Body of pancreas (tissue), 4 donors: ENCODE measurements around the gene ATG4A. TPM values are rescaled to one million over a fixed set of nuclear protein-coding genes. Genes with fewer than 3 reads are reported as not detected.

Source experiments
- ATAC-seq: fragments of 150-250 bp; one replicate; pipeline ENCODE4 v1.9.1; 2016
- DNase-seq, 4 donors: peaks; one replicate each; pipeline ENCODE4 v3.0.0-alpha.2; 2019
- H3K27ac ChIP-seq, 4 donors: fragments of 200-600 bp; sonication (generic); 1 replicate in 3 of 4; 2 replicates in 1 of 4; pipeline versions ENCODE4 v1.5.1 to v1.6.1; 2016 to 2019; ENCODE audit warnings: mild to moderate bottlenecking in 1 of 4, mixed read lengths in 1 of 4, moderate library complexity in 1 of 4
- H3K27me3 ChIP-seq, 2 donors: fragments of 200-600 bp; sonication (generic); one replicate each; pipeline ENCODE4 v1.6.0; 2016; ENCODE audit warnings: mild to moderate bottlenecking in 1 of 2
- H3K36me3 ChIP-seq, 2 donors: fragments of 200-600 bp; sonication (generic); replicated peaks in 1 of 2; 2 replicates each; pipeline ENCODE4 v1.5.1; 2016; ENCODE audit warnings: low read depth in 2 of 2; ENCODE audit not compliant: insufficient read depth in 1 of 2
- H3K4me1 ChIP-seq: fragments of 200-600 bp; sonication (generic); one replicate; pipeline ENCODE4 v1.6.0; 2016
- H3K4me3 ChIP-seq, 2 donors: fragments of 200-600 bp; sonication (generic); 1 replicate in 1 of 2; 2 replicates in 1 of 2; pipeline ENCODE4 v1.5.1; 2016 to 2019
- H3K9me3 ChIP-seq, 3 donors: fragments of 200-600 bp; sonication (generic); 1 replicate in 2 of 3; 2 replicates in 1 of 3; pipeline ENCODE4 v1.5.1; 2016
- CTCF ChIP-seq, 7 experiments: fragments of 450-650 bp in 4 of 7; fragments of 200-600 bp in 3 of 7; sonication (generic) in 3 of 7; IDR thresholded peaks; one replicate each; pipeline ENCODE4 v1.5.1; 2016 to 2019; ENCODE audit warnings: antibody characterized with exemption in 7 of 7
- POLR2A ChIP-seq, 3 donors: fragments of 450-650 bp; IDR thresholded peaks; one replicate each; pipeline ENCODE4 v1.6.1; 2016; ENCODE audit warnings: antibody characterized with exemption in 3 of 3, mild to moderate bottlenecking in 2 of 3
- WGBS, 2 donors: methylation state at CpG; one replicate each; pipeline ENCODE4 v1.1.5; 2017; 5-methylcytosine and 5-hydroxymethylcytosine counted together
- intact Hi-C: fragments of 100-400 bp; cut with DNase I; formaldehyde crosslinking; loops from one replicate; pipeline ENCODE4 v1.15.1; 2023
- total RNA-seq, 2 donors: library from RNA; depleted of rRNA; stranded (reverse); fragments of >200 nt; gene quantifications; one replicate each; pipeline ENCODE4 v1.1.0, GENCODE V29; 2016

ATG4A gene
- total RNA-seq, 2 donors from 2014 or later, result 11.2 to 31.6 TPM

- H3K36me3 ChIP-seq, result no peaks in the 10 kb centered on the region
- no peaks in the 10 kb centered on the region for H3K27me3 ChIP-seq
- TF ChIP-seq CTCF (IDR thresholded peaks at IDR 0.05) (no peak), POLR2A (IDR thresholded peaks at IDR 0.05) (no peak)
- H3K27ac ChIP-seq, result no peak overlapping the region
- DNase-seq (no peak), ATAC-seq (no peak)
- H3K4me1 ChIP-seq, result no peaks in the 10 kb centered on the region
- H3K4me3 ChIP-seq, result no peak overlapping the region
- intact Hi-C loops, result no loop called here
- no peaks in the 10 kb centered on the region for H3K9me3 ChIP-seq
- 78 to 90% methylated on average over 4 of the region's 4 CpGs for WGBS, 2 donors
Observed at GRCh38 chrX:108162265-108162664, 70.7 kb downstream of the ATG4A start.

GRCh38 chrX:108163333-108164082, 71.9 kb downstream of the ATG4A start:
- DNase-seq (no peak), ATAC-seq (no peak)
- intact Hi-C loops, result no loop called here
- 71 to 92% methylated on average over 7 of the region's 7 CpGs for WGBS, 2 donors
- H3K27me3 ChIP-seq, result no peaks in the 10 kb centered on the region
- TF ChIP-seq CTCF (IDR thresholded peaks at IDR 0.05) (no peak), POLR2A (IDR thresholded peaks at IDR 0.05) (no peak)
- no peaks in the 10 kb centered on the region for H3K4me1 ChIP-seq
- no peaks in the 10 kb centered on the region for H3K9me3 ChIP-seq
- no peak overlapping the region for H3K4me3 ChIP-seq
- no peak overlapping the region for H3K27ac ChIP-seq
- no peaks in the 10 kb centered on the region for H3K36me3 ChIP-seq

GRCh38 chrX:108165383-108166111, 74.0 kb downstream of the ATG4A start:
- intact Hi-C loops, result no loop called here
- 61 to 82% methylated on average over 5 to 7 of the region's 7 CpGs for WGBS, 2 donors

GRCh38 chrX:108167211-108167872, 75.8 kb downstream of the ATG4A start:
- Histone ChIP-seq H3K4me1 (no peaks in the 10 kb centered on the region), H3K27ac (no peak overlapping the region), H3K4me3 (no peak overlapping the region), H3K27me3 (no peaks in the 10 kb centered on the region), H3K9me3 (no peaks in the 10 kb centered on the region), H3K36me3 (no peaks in the 10 kb centered on the region)
- 69 to 80% methylated on average over 5 of the region's 5 CpGs for WGBS, 2 donors
- DNase-seq (no peak), ATAC-seq (no peak)
- intact Hi-C loops, result no loop called here
- no peak for TF ChIP-seq POLR2A (IDR thresholded peaks at IDR 0.05)
- TF ChIP-seq CTCF (IDR thresholded peaks at IDR 0.05), result no peak

More at GRCh38 chrX:108165383-108166111, 74.0 kb downstream of the ATG4A start:
- Histone ChIP-seq H3K27ac (no peak overlapping the region), H3K4me1 (no peaks in the 10 kb centered on the region), H3K27me3 (no peaks in the 10 kb centered on the region), H3K36me3 (no peaks in the 10 kb centered on the region), H3K4me3 (no peak overlapping the region), H3K9me3 (no peaks in the 10 kb centered on the region)
- DNase-seq (peak in 1 of 4 donors; percentile 24), ATAC-seq (no peak)
- no peak for TF ChIP-seq POLR2A (IDR thresholded peaks at IDR 0.05)
- peak in 2 of 7 experiments; percentile 6 to 26 for TF ChIP-seq CTCF (IDR thresholded peaks at IDR 0.05)
